HG03064 (cell line): ENCODE data around the gene SLC17A9.

Experiments
- ATAC-seq: cut with Tn5 transposase; IDR thresholded peaks from one replicate; pipeline ENCODE4 v1.9.1; 2021; ENCODE audit warnings: low read depth; ENCODE audit not compliant: unreplicated experiment

SLC17A9 gene

GRCh38 chr20:62937268-62938104 lies 15.0 kb upstream of the SLC17A9 start:
- ATAC-seq, result peak; percentile 76

GRCh38 chr20:62938105-62938888 lies 14.2 kb upstream of the SLC17A9 start, which contains the start of gene GID8:
TSS of gene GID8 (plus strand) at chr20:62938147. CDS start at chr20:62941503, 3,356 bp downstream.
- peak; percentile 51 for ATAC-seq

GRCh38 chr20:62940875-62941274 lies 11.6 kb upstream of the SLC17A9 start:
- ATAC-seq, result no peak

GRCh38 chr20:62941792-62942191 lies 10.7 kb upstream of the SLC17A9 start:
- ATAC-seq, result no peak

GRCh38 chr20:62942456-62942855 lies 10.1 kb upstream of the SLC17A9 start:
- ATAC-seq, result no peak

GRCh38 chr20:62943396-62943795 lies 9.1 kb upstream of the SLC17A9 start:
- no peak for ATAC-seq

GRCh38 chr20:62944184-62944583 lies 8.3 kb upstream of the SLC17A9 start:
- ATAC-seq, result no peak

- ATAC-seq, result no peak
These were observed 7.8 kb upstream of the SLC17A9 start for GRCh38 chr20:62944746-62945145.

GRCh38 chr20:62945771-62946339 lies 6.7 kb upstream of the SLC17A9 start:
- ATAC-seq, result no peak

- ATAC-seq, result no peak
These were observed 5.6 kb upstream of the SLC17A9 start for GRCh38 chr20:62946918-62947317.

GRCh38 chr20:62947532-62948300 lies 4.8 kb upstream of the SLC17A9 start:
- no peak for ATAC-seq

GRCh38 chr20:62949153-62949821 lies 3.2 kb upstream of the SLC17A9 start:
- ATAC-seq, result no peak

GRCh38 chr20:62949962-62950361 lies 2.5 kb upstream of the SLC17A9 start:
- ATAC-seq, result no peak

- ATAC-seq, result no peak
These were observed 1.8 kb upstream of the SLC17A9 start for GRCh38 chr20:62950741-62951140.

- ATAC-seq, result no peak
These were observed 1.2 kb upstream of the SLC17A9 start for GRCh38 chr20:62951143-62951895.

GRCh38 chr20:62951896-62952372 lies 575 bp upstream of the SLC17A9 start:
- no peak for ATAC-seq

- ATAC-seq, result no peak
These were observed 694 bp downstream of the SLC17A9 start for GRCh38 chr20:62952968-62953838.
